HepG2 (cell line): Measurements from ENCODE around the gene UCN3. TPM values are rescaled to one million over a fixed set of nuclear protein-coding genes. Genes with fewer than 3 reads are reported as not detected.

ENCODE experiments used
- ATAC-seq: fragments of 200-7000 bp; cut with Tn5 transposase; 3 replicates; pipeline ENCODE4 v1.9.1; 2020; ENCODE audit warnings: mild to moderate bottlenecking, moderate library complexity
- BruUV-seq: library from RNA; stranded (reverse); fragments of 400-500 nt; replicated peaks from 2 replicates; lab custom pipeline; 2021; lab: Mats Ljungman, UMichigan
- CTCF ChIA-PET: fragments of 300-600 bp; formaldehyde crosslinking; extraction: SDS; loops from one replicate; lab custom pipeline; 2021; ENCODE audit warnings: low total read pairs, inconsistent platforms, low intra/inter-chr PET ratio; lab: Yijun Ruan, JAX
- POLR2A ChIA-PET: fragments of 350-600 bp; sonication (Branson Sonifier 250); formaldehyde crosslinking; loops from one replicate; lab custom pipeline; 2020; ENCODE audit warnings: antibody characterized with exemption, inconsistent platforms; lab: Yijun Ruan, JAX
- DNase-seq: peaks from one replicate; pipeline ENCODE4 v3.0.0-alpha.2; 2015; ENCODE audit warnings: low spot score
- FAIRE-seq: peaks from 3 replicates; lab custom pipeline; 2011; peaks lifted over from hg19 to GRCh38; lab: Jason Lieb, UNC
- H2AFZ ChIP-seq: one replicate; pipeline ENCODE4 v1.6.1; 2011; ENCODE audit warnings: low read length, inconsistent platforms
- H3K27ac ChIP-seq: fragments of 300-600 bp; 3 replicates; pipeline ENCODE4 v1.8.0; 2011; ENCODE audit warnings: mixed run types, mild to moderate bottlenecking, mixed read lengths, low read length, inconsistent platforms; ENCODE audit not compliant: insufficient read depth; ENCODE audit errors: extremely low read length
- H3K27me3 ChIP-seq, 2 experiments: fragments of 200-600 bp in 1 of 2; 2 replicates in 1 of 2; 3 replicates in 1 of 2; pipeline versions ENCODE4 v1.6.0 to v1.8.0; 2011; ENCODE audit warnings: low read length in 2 of 2, mild to moderate bottlenecking in 2 of 2, moderate library complexity in 2 of 2, inconsistent platforms in 1 of 2; ENCODE audit not compliant: insufficient read depth in 2 of 2, control insufficient read depth in 1 of 2
- H3K36me3 ChIP-seq, 2 experiments: fragments of 200-600 bp in 1 of 2; replicated peaks in 1 of 2; 2 replicates in 1 of 2; 3 replicates in 1 of 2; pipeline versions ENCODE4 v1.5.1 to v1.8.0; 2011; ENCODE audit warnings: low read length in 2 of 2, inconsistent platforms in 1 of 2; ENCODE audit not compliant: insufficient read depth in 2 of 2, control insufficient read depth in 1 of 2
- H3K4me1 ChIP-seq: 2 replicates; pipeline ENCODE4 v1.5.1; 2012; ENCODE audit warnings: low read length, inconsistent platforms; ENCODE audit not compliant: insufficient read depth
- H3K4me2 ChIP-seq: 2 replicates; pipeline ENCODE4 v1.6.0; 2011; ENCODE audit warnings: low read depth, low read length, inconsistent platforms
- H3K4me3 ChIP-seq, 3 experiments: fragments of 200-600 bp in 1 of 3; sonication (generic), shearing (Covaris generic) in 1 of 3; replicated peaks in 1 of 3; 2 replicates each; pipeline ENCODE4 v1.5.1; 2011 to 2016; ENCODE audit warnings: low read length in 3 of 3, inconsistent platforms in 2 of 3, low read depth in 2 of 3, mild to moderate bottlenecking in 2 of 3, control low read depth in 1 of 3, mixed read lengths in 1 of 3; ENCODE audit not compliant: insufficient read depth in 1 of 3
- H3K79me2 ChIP-seq: one replicate; pipeline ENCODE4 v1.6.1; 2011; ENCODE audit warnings: low read length, inconsistent platforms; ENCODE audit not compliant: insufficient read depth
- H3K9ac ChIP-seq: 2 replicates; pipeline ENCODE4 v1.6.0; 2011; ENCODE audit warnings: mild to moderate bottlenecking, low read depth, low read length, inconsistent platforms; ENCODE audit not compliant: insufficient read depth
- H3K9me3 ChIP-seq: 2 replicates; pipeline ENCODE4 v1.5.1; 2012; ENCODE audit warnings: mild to moderate bottlenecking, low read length
- H4K20me1 ChIP-seq: 2 replicates; pipeline ENCODE4 v1.6.0; 2011; ENCODE audit warnings: inconsistent platforms, mild to moderate bottlenecking, low read length, moderate library complexity; ENCODE audit not compliant: insufficient read depth
- DR1 ChIP-seq: sonication (generic); formaldehyde crosslinking; IDR thresholded peaks from 2 replicates; pipeline ENCODE4 v1.8.0; 2021; ENCODE audit warnings: mild to moderate bottlenecking, missing genetic modification reagents, inconsistent platforms
- HNRNPUL1 ChIP-seq: fragments of 200-400 bp; formaldehyde crosslinking; IDR thresholded peaks from 2 replicates; pipeline ENCODE4 v1.6.1; 2017; ENCODE audit warnings: low read depth, mild to moderate bottlenecking, low read length, moderate library complexity
- MAFK ChIP-seq, 2 experiments: IDR thresholded peaks in 1 of 2; conservative IDR thresholded peaks in 1 of 2; 2 replicates each; pipeline ENCODE4 v1.6.1; 2011; ENCODE audit warnings: improper control_type of control experiment in 2 of 2, low read length in 2 of 2
- MTA3 ChIP-seq: sonication (generic); formaldehyde crosslinking; IDR thresholded peaks from 2 replicates; pipeline ENCODE4 v1.4.0; 2020; ENCODE audit warnings: missing genetic modification reagents
- MZF1 ChIP-seq: sonication (generic); formaldehyde crosslinking; IDR thresholded peaks from 2 replicates; pipeline ENCODE4 v1.8.1; 2023; ENCODE audit warnings: mild to moderate bottlenecking, missing genetic modification reagents, borderline replicate concordance
- ZNF143 ChIP-seq: sonication (generic); formaldehyde crosslinking; IDR thresholded peaks from 2 replicates; pipeline ENCODE4 v1.4.0; 2020; ENCODE audit warnings: missing genetic modification reagents
- ZNF234 ChIP-seq: sonication (generic); formaldehyde crosslinking; conservative IDR thresholded peaks from 2 replicates; pipeline ENCODE4 v1.5.1; 2020; ENCODE audit warnings: mild to moderate bottlenecking, missing genetic modification reagents
- ZNF34 ChIP-seq: sonication (generic); formaldehyde crosslinking; IDR thresholded peaks from 2 replicates; pipeline ENCODE4 v1.4.0; 2020; ENCODE audit warnings: mild to moderate bottlenecking, missing genetic modification reagents, borderline replicate concordance
- ZNF44 ChIP-seq: sonication (generic); formaldehyde crosslinking; IDR thresholded peaks from 2 replicates; pipeline ENCODE4 v1.5.1; 2020; ENCODE audit warnings: mild to moderate bottlenecking, missing genetic modification reagents
- ZNF552 ChIP-seq: sonication (generic); formaldehyde crosslinking; IDR thresholded peaks from 2 replicates; pipeline ENCODE4 v1.9.0; 2022; ENCODE audit warnings: missing genetic modification reagents, mild to moderate bottlenecking, borderline replicate concordance
- ZNF672 ChIP-seq: sonication (generic); formaldehyde crosslinking; IDR thresholded peaks from 2 replicates; pipeline ENCODE4 v1.8.1; 2022; ENCODE audit warnings: missing genetic modification reagents
- ZNF703 ChIP-seq: sonication (generic); formaldehyde crosslinking; IDR thresholded peaks from 2 replicates; pipeline ENCODE4 v1.5.1; 2020; ENCODE audit warnings: missing genetic modification reagents, mild to moderate bottlenecking, moderate library complexity, borderline replicate concordance
- ZNF761 ChIP-seq: sonication (generic); formaldehyde crosslinking; conservative IDR thresholded peaks from 2 replicates; pipeline ENCODE4 v1.4.0; 2020; ENCODE audit warnings: mild to moderate bottlenecking, missing genetic modification reagents
- WGBS: methylation state at CpG from one replicate; pipeline ENCODE4 v1.1.6; 2017; ENCODE audit warnings: low lambda C conversion rate; 5-methylcytosine and 5-hydroxymethylcytosine counted together
- in situ Hi-C: cut with HindIII; loops from 2 replicates; pipeline ENCODE4 v1.10.0; 2017; ENCODE audit warnings: low pct_unique_long_range_greater_than_20kb; ENCODE audit not compliant: extremely low pct_ligation_motif_present
- intact Hi-C: fragments of 100-400 bp; cut with micrococcal nuclease; formaldehyde crosslinking; loops from one replicate; pipeline ENCODE4 v1.10.0; 2022; ENCODE audit not compliant: unreplicated experiment
- polyA plus RNA-seq, 8 experiments: library from polyadenylated mRNA; depleted of rRNA in 3 of 8; stranded (reverse) in 7 of 8; unstranded in 1 of 8; fragments of >200 nt; fragmentation: Illumina TruSeq in 4 of 8; extraction: Trizol in 4 of 8; gene quantifications; 2 replicates each; pipeline versions ENCODE4 v1.2.1 to v1.2.3, GENCODE V29; 2011 to 2016; ENCODE audit warnings: low read depth in 4 of 8, missing spikeins in 1 of 8, mixed read lengths in 1 of 8; ENCODE audit not compliant: insufficient read depth in 1 of 8
- total RNA-seq, 5 experiments: library from RNA; depleted of rRNA; stranded (reverse); fragments of >200 nt; fragmentation: Illumina TruSeq; extraction: Trizol; gene quantifications; 2 replicates each; pipeline ENCODE4 v1.2.3, GENCODE V29; 2016; ENCODE audit warnings: low read depth in 1 of 5
- TF ChIP-seq, protein P1 (sequence below): sonication (generic); formaldehyde crosslinking; IDR thresholded peaks from 2 replicates; pipeline ENCODE4 v1.5.0; 2020; ENCODE audit warnings: missing genetic modification reagents, mild to moderate bottlenecking, borderline replicate concordance
- TF ChIP-seq, protein P2 (sequence below): sonication (generic); formaldehyde crosslinking; IDR thresholded peaks from 2 replicates; pipeline ENCODE4 v1.4.0; 2020; ENCODE audit warnings: missing genetic modification reagents, low read depth, mild to moderate bottlenecking, borderline replicate concordance

Gene UCN3
- total and polyA plus RNA-seq, 2 of the 13 experiments (the other 11 are each of a cell fraction or from before 2014, with no cell fraction given), result not detected

DNA sequence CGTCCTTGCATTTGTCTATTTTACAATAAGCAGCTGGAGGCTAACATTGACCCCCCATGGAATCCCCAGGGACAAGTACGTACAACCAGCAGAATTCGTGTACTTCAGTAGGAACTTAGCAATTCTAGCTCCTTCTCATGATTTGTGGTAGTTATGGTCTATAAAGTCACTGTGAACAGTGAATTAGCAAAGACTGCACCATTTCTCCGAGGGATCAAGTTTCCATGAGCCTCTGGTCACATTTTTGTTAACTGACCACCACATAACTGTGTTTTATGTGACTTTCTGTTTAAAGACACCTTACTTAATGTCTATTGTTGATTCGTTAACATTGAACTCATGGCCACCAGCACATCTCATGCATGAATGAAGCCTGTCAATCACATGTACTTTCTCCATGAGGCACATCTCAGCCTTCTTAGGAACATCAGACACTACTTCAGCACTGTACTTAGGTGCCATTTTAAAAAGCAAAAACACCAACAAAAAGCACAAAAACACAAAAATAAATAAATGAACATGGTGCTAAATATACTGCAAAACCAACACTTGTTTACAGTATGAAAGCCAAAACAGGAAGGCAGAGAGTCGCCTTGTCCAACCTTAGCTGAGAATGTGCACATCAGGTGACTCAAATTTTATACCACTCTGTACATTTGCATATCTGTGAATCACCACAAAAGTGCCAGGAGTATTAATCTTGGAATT lies 9.0 kb upstream of the UCN3 start:
- in situ Hi-C loops, result no loop called here
- intact Hi-C loops, result no loop called here
- H3K9me3 ChIP-seq, result no peaks in the 10 kb centered on the region
- peaks cover 3 to 45% of the 10 kb centered on the region in 2 experiments; a peak in 4 of 5 replicates for H3K27me3 ChIP-seq
- no peaks in the 10 kb centered on the region for H3K79me2 ChIP-seq
- no peak overlapping the region for H3K9ac ChIP-seq
- no TSS peak for BruUV-seq
- H3K4me2 ChIP-seq, result no peak overlapping the region
- no peak overlapping the region for H3K27ac ChIP-seq
- H3K4me3 ChIP-seq, result no peak overlapping the region
- TF ChIP-seq ZNF552 (CRISPR knock-in tag), result no peak
- TF ChIP-seq MZF1 (CRISPR knock-in tag), result no peak
- no peak for TF ChIP-seq DR1 (CRISPR knock-in tag)
- TF ChIP-seq ZNF672, result no peak
- TF ChIP-seq ZNF234, result no peak
- TF ChIP-seq ZNF761 (CRISPR knock-in tag), result no peak
- TF ChIP-seq, protein P1, sequence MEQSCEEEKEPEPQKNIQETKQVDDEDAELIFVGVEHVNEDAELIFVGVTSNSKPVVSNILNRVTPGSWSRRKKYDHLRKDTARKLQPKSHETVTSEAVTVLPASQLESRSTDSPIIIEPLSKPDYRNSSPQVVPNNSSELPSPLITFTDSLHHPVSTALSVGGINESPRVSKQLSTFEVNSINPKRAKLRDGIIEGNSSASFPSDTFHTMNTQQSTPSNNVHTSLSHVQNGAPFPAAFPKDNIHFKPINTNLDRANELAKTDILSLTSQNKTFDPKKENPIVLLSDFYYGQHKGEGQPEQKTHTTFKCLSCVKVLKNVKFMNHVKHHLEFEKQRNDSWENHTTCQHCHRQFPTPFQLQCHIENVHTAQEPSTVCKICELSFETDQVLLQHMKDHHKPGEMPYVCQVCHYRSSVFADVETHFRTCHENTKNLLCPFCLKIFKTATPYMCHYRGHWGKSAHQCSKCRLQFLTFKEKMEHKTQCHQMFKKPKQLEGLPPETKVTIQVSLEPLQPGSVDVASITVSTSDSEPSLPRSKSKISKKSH (CRISPR knock-in tag), result no peak
- no peak for TF ChIP-seq ZNF143 (CRISPR knock-in tag)
- no peak for TF ChIP-seq MTA3 (CRISPR knock-in tag)
- no peak for TF ChIP-seq ZNF34 (CRISPR knock-in tag)
- TF ChIP-seq HNRNPUL1, result no peak
- no peak for TF ChIP-seq MAFK (conservative IDR thresholded peaks at IDR 0.05 in 1 of 2, IDR thresholded peaks at IDR 0.05 in 1 of 2; ENCODE audit: low read length in 2 of 2)
- no peak for TF ChIP-seq ZNF703 (CRISPR knock-in tag)
- TF ChIP-seq, protein P2, sequence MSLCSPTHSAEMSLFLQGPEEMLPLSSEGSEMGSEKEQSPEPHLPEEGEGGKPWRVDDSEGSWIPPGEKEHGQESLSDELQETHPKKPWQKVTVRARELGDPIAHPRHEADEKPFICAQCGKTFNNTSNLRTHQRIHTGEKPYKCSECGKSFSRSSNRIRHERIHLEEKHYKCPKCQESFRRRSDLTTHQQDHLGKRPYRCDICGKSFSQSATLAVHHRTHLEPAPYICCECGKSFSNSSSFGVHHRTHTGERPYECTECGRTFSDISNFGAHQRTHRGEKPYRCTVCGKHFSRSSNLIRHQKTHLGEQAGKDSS (CRISPR knock-in tag), result no peak
- TF ChIP-seq ZNF44, result no peak
- H3K36me3 ChIP-seq, result no peaks in the 10 kb centered on the region
- FAIRE-seq (no peak), ATAC-seq (no peak), DNase-seq (no peak)
- no peaks in the 10 kb centered on the region for H4K20me1 ChIP-seq
- H3K4me1 ChIP-seq, result no peaks in the 10 kb centered on the region
- H2AFZ ChIP-seq, result no peak overlapping the region
- ChIA-PET CTCF (no interaction called here), POLR2A (no interaction called here)
- 32% methylated on average over 6 of the region's 6 CpGs for WGBS
